A204.1 (cell line): Measurements from ENCODE around the gene HAUS1.
"Not testable (repeated sequence)": the region's sequence is repeated elsewhere in the genome, so short reads cannot be mapped to it uniquely, and the experiment has no call there.

Experiments used
- FAIRE-seq: peaks from 2 replicates; lab custom pipeline; 2012; peaks lifted over from hg19 to GRCh38; lab: Jason Lieb, UNC

HAUS1 gene

DNA sequence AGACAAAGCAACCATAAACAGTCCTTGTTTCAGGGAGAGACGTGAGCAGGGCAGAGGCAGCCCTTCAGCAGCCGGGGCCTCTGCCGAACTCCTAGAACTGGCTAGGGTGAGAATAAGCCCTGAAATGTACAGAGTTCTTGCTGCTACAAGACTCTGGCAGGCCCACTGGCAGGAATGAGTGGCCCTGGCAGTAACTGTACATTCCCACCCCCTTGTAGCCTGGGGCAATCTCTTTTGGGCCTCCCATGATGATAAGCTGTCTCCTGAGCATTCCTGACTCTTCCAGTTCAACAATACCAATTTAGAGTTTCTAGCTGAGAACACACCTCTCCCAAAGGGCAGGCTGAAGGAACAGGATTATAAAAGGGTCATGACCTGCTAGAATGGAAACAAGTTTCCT is 54.3 kb downstream of the HAUS1 start:
- FAIRE-seq: no peak

DNA sequence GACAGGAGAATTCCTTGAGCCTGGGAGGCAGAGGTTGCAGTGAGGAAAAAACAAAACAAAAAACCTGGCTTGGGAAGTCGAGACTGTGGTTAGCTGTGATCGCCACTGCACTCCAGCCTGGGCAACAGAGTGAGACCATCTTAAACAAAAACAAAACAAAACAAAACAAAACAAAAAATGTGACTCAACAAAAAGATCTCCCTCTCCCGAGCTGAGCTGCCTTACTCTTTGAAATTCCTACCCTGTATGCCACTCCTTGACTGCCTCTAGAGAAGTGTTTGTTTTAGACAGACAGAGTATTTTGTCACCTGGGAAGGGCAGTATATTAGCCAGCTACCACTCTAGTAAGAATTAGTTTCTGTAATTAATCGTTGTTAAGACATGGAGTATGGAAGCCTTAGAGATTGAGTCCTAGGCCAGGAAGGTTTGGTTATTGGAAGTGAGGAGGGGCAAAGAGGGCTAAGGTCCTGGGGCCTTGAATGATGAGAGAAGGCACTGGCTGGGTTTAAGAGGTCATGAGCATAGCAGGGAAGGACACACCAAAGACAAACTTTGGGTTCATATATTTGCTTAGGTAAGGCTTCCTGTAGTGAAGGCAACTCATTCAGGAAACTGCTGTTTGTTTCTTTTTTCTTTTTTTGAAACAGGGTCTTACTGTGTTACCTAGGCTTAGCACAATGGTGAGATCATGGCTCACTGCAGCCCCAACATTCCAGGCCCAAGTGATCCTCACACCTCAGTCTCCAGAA is 56.0 kb downstream of the HAUS1 start:
- FAIRE-seq: no peak

DNA sequence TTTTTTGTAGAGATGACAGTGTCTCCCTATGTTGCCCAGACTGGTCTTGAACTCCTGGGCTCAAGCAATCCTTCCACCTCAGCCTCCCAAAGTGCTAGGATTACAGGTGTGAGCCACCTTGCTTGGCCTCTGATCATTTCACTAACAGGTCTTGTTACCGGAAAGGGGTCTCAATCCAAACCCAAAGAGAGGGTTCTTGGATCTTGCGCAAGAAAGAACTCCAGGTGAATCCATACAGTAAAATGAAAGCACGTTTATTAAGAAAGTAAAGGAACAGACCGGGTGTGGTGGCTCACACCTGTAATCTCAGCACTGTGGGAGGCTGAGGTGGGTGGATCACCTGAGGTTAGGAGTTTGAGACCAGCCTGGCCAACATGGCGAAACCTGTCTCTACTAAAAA is 56.7 kb downstream of the HAUS1 start:
- not testable (repeated sequence) for FAIRE-seq

DNA sequence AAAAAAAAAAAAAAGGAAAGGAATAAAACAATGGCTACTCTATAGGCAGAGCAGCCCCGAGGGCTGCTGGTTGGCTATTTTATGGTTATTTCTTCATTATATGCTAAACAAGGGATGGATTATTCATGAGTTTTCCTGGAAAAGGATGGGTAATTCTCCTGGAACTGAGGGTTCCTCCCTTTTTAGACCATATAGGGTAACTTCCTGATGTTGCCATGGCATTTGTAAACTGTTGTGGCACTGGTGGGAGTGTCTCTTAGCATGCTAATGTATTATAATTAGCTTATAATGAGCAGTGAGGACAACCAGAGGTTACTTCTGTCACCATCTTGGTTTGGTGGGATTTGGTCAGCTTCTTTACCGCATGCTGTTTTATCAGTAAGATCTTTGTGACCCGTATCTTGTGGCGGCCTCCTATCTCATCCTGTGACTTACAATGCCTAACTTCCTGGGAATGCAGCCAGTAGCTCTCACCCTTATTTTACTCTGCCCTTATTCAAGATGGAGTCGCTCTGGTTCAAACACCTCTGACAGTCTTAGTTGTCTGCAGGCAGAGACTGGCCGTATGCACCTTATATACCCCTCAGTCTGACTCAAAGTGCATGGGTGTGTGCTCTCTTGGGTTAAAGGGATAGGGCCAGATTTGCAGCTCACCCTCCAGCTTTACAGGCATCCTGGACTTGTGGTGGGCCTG is 57.7 kb downstream of the HAUS1 start:
- FAIRE-seq: no peak

DNA sequence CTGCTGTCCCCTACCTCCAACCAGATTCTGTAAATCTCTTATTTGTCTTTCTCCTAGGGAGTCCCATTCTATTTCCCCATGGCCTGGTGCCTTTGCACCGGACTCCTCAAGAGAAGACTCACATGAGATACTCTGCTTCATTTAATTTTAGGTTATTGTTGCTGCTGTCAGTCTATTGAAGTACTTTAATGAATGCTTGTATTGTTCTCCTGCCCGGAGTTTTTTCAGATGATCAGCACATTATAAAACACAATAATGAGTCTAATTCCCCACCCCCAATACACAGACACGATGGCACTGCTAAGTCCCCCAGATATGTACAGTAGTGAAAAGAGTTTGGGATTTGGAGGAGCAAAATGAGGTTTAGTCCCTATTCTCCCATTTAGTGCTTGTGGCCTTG is 58.9 kb downstream of the HAUS1 start:
- no peak for FAIRE-seq

DNA sequence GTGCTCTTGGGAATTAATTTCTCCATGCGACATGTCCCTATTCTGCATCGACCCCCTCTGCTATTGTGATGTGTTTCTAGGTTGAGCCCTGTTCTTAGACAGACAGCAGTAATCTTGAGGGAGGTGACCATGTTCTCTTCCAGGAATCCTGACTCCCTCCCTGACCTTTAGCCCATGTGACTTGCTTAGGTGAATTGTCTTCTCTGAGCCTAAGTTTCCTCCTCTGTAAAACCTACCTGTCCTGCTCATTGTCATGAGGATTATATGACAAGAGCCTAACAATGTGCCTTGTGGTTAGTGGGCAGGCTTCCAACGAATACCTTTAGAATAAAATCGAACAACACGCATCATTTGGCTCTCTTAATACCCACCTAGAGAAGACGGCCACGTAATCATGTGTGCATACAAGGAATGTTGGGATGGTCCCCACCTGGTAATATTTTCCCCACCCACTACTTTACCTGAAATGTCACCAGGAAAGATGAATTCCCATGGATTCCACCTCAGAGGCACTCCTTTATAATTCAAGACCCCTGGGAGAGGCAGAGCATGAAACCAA is 59.8 kb downstream of the HAUS1 start:
- FAIRE-seq: no peak

DNA sequence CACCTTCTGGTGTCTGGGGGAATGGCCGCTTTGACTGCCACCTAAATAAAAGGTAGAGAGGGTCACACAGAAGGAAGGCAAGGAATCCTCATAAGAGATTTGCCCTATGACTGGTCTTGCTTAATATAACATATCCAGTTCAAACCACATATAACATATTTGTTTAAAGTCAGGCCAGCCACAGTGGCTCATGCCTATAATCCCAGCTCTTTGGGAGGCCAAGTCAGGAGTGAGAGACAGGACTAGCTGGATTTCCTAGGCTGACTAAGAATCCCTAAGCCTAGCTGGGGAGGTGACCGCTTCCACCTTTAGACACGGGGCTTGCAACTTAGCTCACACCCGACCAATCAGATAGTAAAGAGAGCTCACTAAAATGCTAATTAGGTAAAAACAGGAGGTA is 60.3 kb downstream of the HAUS1 start:
- FAIRE-seq: not testable (repeated sequence)

DNA sequence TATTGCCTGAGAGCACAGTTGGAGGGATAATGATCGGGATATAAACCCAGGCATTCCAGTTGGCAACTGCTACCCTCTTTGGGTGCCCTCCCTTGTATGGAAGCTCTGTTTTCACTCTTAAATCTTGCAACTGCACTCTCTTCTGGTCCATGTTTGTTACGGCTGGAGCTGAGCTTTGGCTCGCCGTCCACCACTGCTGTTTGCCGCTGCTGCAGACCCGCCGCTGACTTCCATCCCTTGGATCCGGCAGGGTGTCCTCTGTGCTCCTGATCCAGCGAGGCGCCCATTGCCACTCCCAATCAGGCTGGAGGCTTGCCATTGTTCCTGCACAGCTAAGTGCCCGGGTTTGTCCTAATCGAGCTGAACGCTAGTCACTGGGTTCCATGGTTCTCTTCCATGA is 60.7 kb downstream of the HAUS1 start:
- no peak for FAIRE-seq

DNA sequence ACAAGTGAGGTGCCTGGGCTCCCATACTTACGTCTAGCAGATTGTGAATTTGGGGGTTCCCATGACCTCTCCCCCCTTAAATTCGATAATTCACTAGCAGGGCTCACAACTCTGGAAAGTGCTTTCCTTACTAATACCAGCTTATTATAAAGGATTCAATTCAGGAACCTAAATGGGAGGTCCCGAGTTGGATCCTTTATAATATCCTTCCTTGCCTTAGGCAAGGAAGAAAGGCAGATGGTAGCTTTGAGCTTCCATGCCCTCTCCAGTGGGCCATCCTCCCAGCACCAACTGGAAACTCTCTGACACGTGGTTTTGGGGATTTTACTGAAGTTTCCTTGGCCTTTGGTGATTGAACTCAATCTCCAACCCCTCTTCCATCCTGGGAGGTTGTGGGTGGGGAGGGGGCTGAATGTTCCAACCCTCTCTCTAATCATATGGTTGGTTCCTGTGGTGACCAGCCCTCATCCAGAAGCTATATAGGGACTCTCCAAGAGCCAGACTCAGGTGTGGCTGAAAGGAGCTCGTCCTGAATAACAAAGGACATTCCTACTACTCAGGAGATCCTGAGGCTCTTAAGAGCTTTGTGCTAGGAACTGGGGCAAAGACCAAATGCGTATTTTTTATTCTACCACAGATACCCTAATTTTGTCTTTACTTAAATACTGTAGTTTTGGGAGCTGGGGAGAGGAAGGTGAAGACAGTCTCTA is 62.2 kb downstream of the HAUS1 start:
- no peak for FAIRE-seq

DNA sequence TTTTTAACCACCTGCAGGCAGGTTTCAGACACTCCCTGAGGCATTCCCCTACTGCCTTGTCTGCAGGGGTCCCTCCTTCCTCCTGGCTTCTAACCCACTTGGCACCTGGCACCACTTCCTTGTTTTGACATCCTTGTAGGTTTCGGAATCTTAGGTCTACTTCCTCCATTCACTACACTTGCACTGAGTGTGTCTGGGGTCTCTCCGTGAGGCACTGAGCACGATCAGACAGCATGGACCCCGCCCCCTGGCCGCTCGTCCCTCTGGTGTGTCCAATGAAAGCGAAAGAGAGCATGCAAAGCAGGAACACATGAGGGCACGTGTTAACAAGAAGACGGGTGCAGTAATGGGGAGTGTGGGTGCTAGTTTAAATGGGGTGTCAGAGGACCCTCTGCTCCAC is 63.8 kb downstream of the HAUS1 start:
- FAIRE-seq: no peak

DNA sequence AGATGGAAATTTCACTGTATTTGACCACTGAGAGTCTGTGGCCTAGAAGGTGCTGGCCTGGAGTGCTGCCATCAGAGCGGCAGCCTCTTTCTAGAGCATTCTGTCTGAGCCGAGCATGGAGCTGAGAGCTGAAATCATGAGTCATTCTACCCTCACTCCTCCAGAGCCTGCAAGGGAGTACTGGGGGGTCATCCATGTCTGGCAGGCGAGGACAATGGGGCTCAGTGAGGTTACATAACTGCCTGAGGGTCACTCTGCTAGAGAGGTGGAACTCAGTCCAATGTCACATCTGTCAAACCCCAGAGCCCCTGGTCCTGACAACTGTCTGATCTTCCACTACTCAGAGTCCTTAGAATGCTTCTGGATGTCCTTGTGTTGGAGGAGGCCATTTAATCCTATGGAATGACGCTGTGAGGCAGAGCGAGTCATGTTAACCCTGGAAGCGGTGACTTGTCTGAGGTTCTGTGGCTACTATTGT is 65.3 kb downstream of the HAUS1 start:
- FAIRE-seq: no peak

DNA sequence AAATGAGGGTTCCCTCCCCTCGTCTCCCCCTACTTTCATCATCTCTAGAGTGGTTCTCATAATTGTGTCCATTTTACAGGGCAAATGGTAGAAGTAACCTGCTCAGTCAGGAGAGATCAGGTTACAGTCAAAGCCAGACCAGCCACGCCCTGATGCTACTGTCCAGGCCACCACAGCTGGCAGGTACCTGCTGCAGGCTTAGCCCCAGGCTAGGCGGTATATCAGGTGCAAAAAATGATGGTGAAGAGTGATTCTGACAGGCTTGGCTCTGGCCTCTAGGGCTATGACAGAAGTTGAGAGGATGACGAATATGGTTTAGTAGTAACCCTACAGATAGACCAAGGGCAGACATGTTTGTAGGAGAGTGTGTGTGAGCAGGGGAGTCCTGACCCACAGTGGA is 67.1 kb downstream of the HAUS1 start:
- no peak for FAIRE-seq

DNA sequence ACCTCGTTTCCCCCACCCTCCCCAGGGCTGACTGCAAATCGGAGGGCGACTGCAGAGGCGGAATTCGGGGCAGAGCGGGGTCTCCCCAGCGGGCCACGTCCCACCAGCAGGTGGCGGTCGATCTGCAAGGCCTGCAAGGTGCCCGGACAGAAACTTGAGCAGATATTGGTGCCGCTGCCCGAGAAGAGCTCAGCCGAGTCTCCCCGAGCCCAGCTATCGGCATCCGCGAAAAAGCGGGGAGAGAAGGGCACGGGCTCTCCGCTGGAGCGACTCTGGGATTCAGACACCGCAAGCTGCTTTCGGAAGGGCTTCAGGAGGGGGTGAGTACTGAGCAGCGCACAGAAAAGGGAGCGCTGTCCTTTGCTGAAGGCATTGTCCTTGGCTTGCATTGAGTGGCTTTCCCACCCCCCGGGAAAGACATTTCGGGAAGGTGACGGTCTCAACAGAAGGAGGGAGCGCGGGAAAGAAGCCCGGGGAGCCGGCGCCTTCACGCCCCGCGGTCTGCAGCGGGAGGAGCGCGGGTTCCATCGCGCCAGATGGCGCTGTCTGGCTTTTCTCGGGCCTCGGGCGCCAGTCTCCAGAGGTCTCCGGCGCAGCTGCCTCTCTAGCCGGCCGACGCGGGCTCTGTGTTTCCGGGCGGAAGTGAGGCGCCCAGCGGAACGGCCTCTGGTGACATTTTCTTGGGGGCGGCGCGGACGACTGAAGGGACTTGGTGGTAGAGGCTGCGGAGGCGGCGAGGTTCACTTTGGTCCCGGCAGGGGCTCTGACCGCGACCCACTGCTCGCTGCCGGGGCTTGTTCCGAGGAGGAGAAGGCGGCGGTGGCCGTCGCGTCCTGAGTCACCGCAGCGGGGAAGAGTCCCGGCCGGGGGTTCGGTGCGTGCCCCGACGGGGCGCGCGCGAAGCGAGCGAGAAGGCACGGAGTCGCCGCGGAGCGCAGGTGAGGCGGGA is 69.5 kb downstream of the HAUS1 start:
- no peak for FAIRE-seq

DNA sequence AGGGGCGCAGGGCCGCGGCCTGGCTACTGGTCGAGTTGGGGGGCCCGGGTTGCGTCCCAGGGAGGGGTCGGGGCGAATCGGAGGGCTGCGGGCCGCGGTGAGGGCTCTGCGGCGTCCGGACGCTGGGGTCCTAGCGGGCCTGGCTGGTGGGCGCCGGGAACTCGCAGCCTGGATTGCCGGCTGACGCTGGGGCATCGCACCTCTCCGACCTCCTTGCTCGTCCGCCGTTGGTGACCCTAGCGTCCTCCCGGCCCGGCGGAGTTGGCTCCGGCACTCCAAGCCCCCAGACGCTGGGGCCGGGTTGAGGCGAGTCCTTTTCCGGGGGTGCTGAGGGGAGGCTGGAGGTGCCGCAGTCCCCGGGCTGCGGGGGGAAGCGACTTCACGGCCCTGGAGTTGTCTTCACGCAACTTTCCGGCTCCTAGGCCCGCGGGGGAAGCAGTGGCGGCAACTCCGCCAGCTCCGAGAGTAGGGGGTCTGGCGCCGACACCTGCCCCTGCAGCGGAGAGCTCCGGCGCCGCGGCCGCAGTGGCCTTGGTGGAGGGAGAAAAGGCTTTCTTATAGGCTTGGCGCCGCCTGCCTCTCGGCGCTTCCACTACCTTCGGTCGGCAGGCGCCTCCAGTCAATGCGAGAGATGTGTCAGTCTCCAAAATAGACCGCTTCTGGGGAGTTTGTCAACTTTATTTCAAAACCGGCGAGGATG is 70.3 kb downstream of the HAUS1 start:
- FAIRE-seq: no peak

DNA sequence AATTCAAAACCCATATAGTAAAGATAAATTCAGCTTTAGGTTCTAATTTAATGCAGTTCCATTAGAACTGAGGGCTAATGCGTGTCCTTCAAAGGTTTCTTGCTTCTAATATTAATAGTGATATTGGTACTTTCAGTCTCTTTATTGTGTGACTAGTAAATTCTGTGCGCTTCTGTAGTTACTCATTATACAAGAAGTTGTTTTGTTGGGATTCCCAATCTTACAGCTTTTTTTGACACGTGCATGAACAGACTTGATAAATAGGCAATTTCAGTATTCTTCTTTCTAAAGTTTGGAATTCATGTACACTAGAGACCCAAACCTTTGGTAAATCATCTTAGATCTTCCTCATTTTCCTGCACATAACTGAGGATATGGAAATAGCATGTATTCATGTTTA is 71.8 kb downstream of the HAUS1 start:
- no peak for FAIRE-seq
